GM12891 (cell line): ENCODE data around the gene TIMM23B.
"Not testable (repeated sequence)": the region's sequence is repeated elsewhere in the genome, so short reads cannot be mapped to it uniquely, and the experiment has no call there.

Experiments
- DNase-seq: peaks from one replicate; pipeline ENCODE4 v3.0.0; 2011; ENCODE audit warnings: low spot score; ENCODE audit not compliant: insufficient read length
- FAIRE-seq: peaks from 2 replicates; lab custom pipeline; 2011; peaks lifted over from hg19 to GRCh38; lab: Jason Lieb, UNC
- PAX5 ChIP-seq: IDR thresholded peaks from 2 replicates; pipeline ENCODE4 v1.6.1; 2011; ENCODE audit warnings: low read length, moderate library complexity, mild to moderate bottlenecking; ENCODE audit not compliant: insufficient read depth, severe bottlenecking
- POLR2A ChIP-seq: IDR thresholded peaks from 2 replicates; pipeline ENCODE4 v1.6.1; 2011; ENCODE audit warnings: low read depth, low read length, control low read depth
- POLR2AphosphoS5 ChIP-seq: IDR thresholded peaks from 2 replicates; pipeline ENCODE4 v1.6.1; 2011; ENCODE audit warnings: low read depth, low read length, control low read depth
- POU2F2 ChIP-seq: IDR thresholded peaks from 2 replicates; pipeline ENCODE4 v1.6.1; 2011; ENCODE audit warnings: low read depth, mild to moderate bottlenecking, control low read depth, low read length, moderate library complexity
- SPI1 ChIP-seq: IDR thresholded peaks from 2 replicates; pipeline ENCODE4 v1.6.1; 2011; ENCODE audit warnings: low read depth, low read length, control low read depth
- TAF1 ChIP-seq: IDR thresholded peaks from 2 replicates; pipeline ENCODE4 v1.6.1; 2011; ENCODE audit warnings: low read depth, low read length, control low read depth

The TIMM23B gene

GRCh38 chr10:49970331-49970857 lies 28.5 kb downstream of the TIMM23B start:
- FAIRE-seq, DNase-seq: not testable (repeated sequence)

- not testable (repeated sequence) for FAIRE-seq, DNase-seq
Observed at GRCh38 chr10:49971466-49971865, 29.6 kb downstream of the TIMM23B start.

DNA sequence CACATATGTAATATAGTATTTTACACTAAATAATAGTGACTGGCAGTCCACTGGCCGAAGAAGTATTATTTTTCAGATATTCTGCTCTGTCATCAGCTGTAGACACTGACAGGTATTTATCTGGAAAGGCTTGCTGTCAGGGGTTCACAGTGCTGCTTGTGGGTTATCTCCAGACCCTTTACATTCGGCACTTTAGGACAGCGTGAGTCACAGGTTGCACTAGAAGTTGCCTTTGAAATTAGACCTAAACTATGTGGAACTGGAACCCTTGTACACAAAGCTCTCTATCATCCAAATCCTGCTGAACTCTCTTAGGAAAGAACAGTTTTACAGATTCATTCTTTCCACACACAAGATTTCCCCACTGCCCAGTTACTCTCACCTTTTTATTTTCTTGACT lies 30.2 kb downstream of the TIMM23B start:
- not testable (repeated sequence) for FAIRE-seq, DNase-seq

DNA sequence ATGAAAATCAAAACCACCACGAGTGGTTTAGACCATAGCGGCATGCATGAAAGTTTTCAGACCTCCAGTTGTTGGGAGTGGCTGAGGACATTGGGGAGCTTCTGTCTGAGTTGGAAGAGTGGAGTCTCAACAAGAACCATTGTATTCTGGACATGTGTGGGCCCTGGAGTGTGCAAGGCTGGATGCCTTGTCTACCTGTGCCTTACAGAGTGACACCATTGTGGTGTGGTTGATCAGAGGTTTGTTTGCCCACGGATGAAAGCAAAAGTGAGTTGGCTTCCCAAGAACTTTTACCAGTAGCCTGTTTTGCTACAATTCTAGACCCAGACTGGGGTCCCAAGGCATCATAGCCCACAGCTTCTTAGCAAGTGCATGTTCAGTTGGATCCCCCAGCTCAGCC lies 35.9 kb downstream of the TIMM23B start:
- FAIRE-seq, DNase-seq: not testable (repeated sequence)

DNA sequence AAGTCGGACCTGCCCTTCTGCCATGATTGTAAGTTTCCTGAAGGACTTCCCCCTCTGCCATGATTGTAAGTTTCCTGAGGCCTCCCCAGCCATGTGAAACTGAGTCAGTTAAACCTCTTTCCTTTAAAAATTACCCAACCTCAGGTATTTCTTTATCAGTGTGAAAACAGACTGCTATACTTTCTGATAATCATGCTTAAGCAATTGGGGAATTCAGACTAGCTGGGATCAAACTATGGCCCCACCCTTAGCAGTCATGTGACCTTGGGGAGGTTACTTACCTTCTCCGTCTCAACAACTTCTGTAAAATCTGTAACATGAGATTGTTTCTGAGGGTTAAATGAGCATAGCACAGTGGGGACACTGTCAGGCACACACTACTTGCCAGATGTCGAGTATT lies 45.4 kb downstream of the TIMM23B start:
- FAIRE-seq = not testable (repeated sequence)

DNA sequence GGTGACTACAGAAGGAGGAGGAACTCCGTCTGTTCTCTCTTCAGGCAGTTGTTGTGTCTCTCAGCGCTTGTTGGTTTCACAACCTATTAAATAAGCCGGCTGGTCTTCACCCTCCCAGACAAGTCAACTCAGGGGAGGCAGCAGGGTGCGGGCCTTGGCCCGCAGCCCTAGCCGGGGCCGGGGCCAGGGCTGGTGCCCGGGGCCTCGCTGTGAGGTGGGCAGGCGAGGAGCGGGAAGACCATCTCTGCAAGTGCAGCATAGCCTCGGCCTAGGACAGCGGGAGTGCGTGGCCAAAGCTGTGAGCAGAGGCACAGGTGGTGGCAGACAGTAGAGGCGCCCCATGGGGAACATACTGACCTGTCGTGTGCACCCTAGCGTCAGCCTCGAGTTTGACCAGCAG lies 46.5 kb downstream of the TIMM23B start, which contains the start of gene AGAP6:
AGAP6 (plus strand) TSS at position 31 of the 400 bp plus-strand sequence; CDS start at position 341, 310 bp downstream.
- not testable (repeated sequence) for FAIRE-seq, DNase-seq

More for the DNA sequence above, 45.4 kb downstream of the TIMM23B start:
- not testable (repeated sequence) for DNase-seq

- not testable (repeated sequence) for FAIRE-seq, DNase-seq
Observed at GRCh38 chr10:49995321-49995720, 53.5 kb downstream of the TIMM23B start.

GRCh38 chr10:50014024-50014423 lies 72.2 kb downstream of the TIMM23B start:
- DNase-seq, FAIRE-seq: not testable (repeated sequence)

DNA sequence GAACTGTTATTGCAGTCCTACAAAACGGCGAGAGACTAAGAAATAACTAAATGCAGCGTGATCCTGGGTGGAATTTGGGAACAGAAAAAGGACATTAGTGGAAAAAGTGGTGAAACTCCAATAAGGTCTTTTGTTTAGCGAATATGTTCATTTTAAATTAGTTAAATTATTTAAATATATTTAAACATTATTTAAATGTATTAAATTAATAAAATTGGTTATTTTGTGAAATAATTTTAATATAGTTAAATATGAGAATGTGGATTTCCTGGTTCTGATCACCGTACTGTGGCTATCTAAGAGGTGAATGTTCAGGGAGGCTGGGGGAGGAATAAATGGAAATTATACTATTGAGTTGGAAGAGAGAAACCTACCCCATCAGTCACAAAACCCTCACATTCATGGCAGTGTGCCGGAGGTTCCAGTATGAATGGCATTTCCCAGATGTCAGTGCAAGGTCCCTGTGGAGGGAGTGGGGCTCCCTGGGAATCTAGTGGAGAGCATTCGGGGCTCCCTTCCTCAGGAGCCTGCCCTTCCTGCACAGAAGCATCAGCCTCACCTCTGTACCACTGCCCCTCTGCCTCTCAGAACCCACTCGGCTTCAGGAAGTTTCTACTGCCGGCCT lies 73.9 kb downstream of the TIMM23B start:
- FAIRE-seq = not testable (repeated sequence)

GRCh38 chr10:50016926-50017325 lies 75.1 kb downstream of the TIMM23B start:
- not testable (repeated sequence) for FAIRE-seq, DNase-seq

More for the DNA sequence above, 73.9 kb downstream of the TIMM23B start:
- DNase-seq = not testable (repeated sequence)

- not testable (repeated sequence) for FAIRE-seq, DNase-seq
Observed at GRCh38 chr10:50017646-50018045, 75.8 kb downstream of the TIMM23B start.

DNA sequence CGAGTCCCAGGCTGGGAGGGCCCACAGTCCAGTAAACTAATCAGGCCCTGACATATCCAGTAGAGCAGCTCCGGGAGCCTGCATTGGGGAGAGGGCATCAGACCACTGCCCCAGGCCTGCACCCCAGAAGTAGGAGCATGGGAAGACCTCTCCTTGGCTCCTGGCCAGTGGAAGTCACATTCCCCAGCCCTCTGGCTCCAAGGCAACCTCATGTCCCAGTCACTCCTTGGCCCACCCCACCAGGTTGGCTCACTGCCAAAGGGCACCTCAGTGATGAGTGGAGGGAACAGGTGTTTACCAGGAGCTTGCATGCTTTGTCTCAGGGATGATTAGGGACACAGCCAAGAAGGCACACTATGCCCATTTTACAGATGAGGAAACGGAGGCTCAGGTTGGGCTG lies 77.4 kb downstream of the TIMM23B start:
- not testable (repeated sequence) for DNase-seq, FAIRE-seq

- not testable (repeated sequence) for FAIRE-seq, DNase-seq
Observed at GRCh38 chr10:50020451-50021024, 78.7 kb downstream of the TIMM23B start.

DNA sequence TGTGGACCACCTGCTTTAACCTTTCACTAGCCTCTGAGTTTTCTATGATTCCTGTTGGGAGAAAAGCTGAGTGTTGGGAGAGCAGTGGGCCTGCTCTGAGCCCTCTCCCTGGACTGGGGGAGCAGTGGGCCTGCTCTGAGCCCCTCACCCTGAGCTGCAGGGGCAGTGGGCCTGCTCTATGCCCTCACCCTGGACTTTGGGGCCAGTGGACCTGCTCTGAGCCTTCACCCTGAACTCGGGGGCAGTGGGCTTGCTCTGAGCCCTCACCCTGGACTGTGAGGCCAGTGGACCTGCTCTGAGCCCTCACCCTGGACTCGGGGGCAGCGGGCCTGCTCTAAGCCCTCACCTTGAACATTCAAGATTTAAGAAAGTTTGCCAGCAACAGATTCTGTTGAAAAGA lies 79.8 kb downstream of the TIMM23B start:
- TF ChIP-seq TAF1 (no peak), PAX5 (no peak), SPI1 (no peak), POU2F2 (no peak), POLR2AphosphoS5 (no peak), POLR2A (no peak)
- no peak for FAIRE-seq
- DNase-seq = no peak
